Immature natural killer cell (primary cell): Measurements from ENCODE around the gene NDUFB4. TPM values are rescaled to one million over a fixed set of nuclear protein-coding genes. Genes with fewer than 3 reads are reported as not detected.

Experiments used
- DNase-seq, 3 donors: peaks; one replicate each; pipeline ENCODE4 v3.0.0; 2022; ENCODE audit warnings: mixed read lengths in 1 of 3
- H3K27ac Mint-ChIP-seq, 6 donors: one replicate each; pipeline ENCODE4 v1.8.0; 2020; ENCODE audit warnings: mixed read lengths in 6 of 6, mild to moderate bottlenecking in 5 of 6, inconsistent platforms in 4 of 6, moderate library complexity in 3 of 6
- H3K27me3 Mint-ChIP-seq, 3 donors: one replicate each; pipeline ENCODE4 v1.8.0; 2020 to 2021; ENCODE audit warnings: low read depth in 3 of 3, mild to moderate bottlenecking in 3 of 3, mixed read lengths in 3 of 3, moderate library complexity in 3 of 3, inconsistent platforms in 1 of 3
- H3K36me3 Mint-ChIP-seq, 3 donors: one replicate each; pipeline ENCODE4 v1.8.0; 2020; ENCODE audit warnings: mixed read lengths in 3 of 3, inconsistent platforms in 2 of 3, mild to moderate bottlenecking in 2 of 3
- H3K4me1 Mint-ChIP-seq, 2 donors: one replicate each; pipeline ENCODE4 v1.8.0; 2020; ENCODE audit warnings: inconsistent platforms in 2 of 2, mild to moderate bottlenecking in 2 of 2, mixed read lengths in 2 of 2, moderate library complexity in 1 of 2
- H3K4me3 Mint-ChIP-seq, 5 donors: one replicate each; pipeline ENCODE4 v1.8.0; 2020; ENCODE audit warnings: mild to moderate bottlenecking in 5 of 5, mixed read lengths in 5 of 5, inconsistent platforms in 3 of 5, moderate library complexity in 3 of 5
- H3K9me3 Mint-ChIP-seq, 6 donors: one replicate each; pipeline ENCODE4 v1.8.0; 2020; ENCODE audit warnings: mild to moderate bottlenecking in 6 of 6, mixed read lengths in 6 of 6, inconsistent platforms in 4 of 6, moderate library complexity in 3 of 6
- polyA plus RNA-seq, 3 donors: library from polyadenylated mRNA; unstranded; fragments of 300-500 nt; fragmentation: Illumina TruSeq; gene quantifications; one replicate each; pipeline ENCODE4 v1.2.3, GENCODE V29; 2021

NDUFB4 gene
- polyA plus RNA-seq, 3 donors from 2014 or later, result 202 to 231 (median 217) TPM

- Mint-ChIP-seq H3K4me1 (peaks cover 7 to 11% of the 10 kb centered on the region in 2 donors), H3K9me3 (no peaks in the 10 kb centered on the region), H3K36me3 (no peaks in the 10 kb centered on the region), H3K27ac (no peak overlapping the region), H3K4me3 (no peak overlapping the region), H3K27me3 (peaks cover 6 to 15% (median 6%) of the 10 kb centered on the region in 3 donors)
- DNase-seq, result no peak
Observed at GRCh38 chr3:120563356-120564022, 32.6 kb upstream of the NDUFB4 start.

- no peak for DNase-seq
- peak overlapping the region in 1 of 6 donors; percentile 17 for H3K27ac Mint-ChIP-seq
- no peaks in the 10 kb centered on the region for H3K4me1 Mint-ChIP-seq
- H3K9me3 Mint-ChIP-seq, result no peaks in the 10 kb centered on the region
- no peak overlapping the region for H3K4me3 Mint-ChIP-seq
- H3K27me3 Mint-ChIP-seq, result peaks cover 1 to 2% (median 2%) of the 10 kb centered on the region in 3 donors
- no peaks in the 10 kb centered on the region for H3K36me3 Mint-ChIP-seq
Observed at GRCh38 chr3:120566243-120566975, 29.7 kb upstream of the NDUFB4 start.

- no peak for DNase-seq
- no peaks in the 10 kb centered on the region for H3K4me1 Mint-ChIP-seq
- peak overlapping the region in 4 of 5 donors; percentile 31 to 70 (median 45) for H3K4me3 Mint-ChIP-seq
- no peaks in the 10 kb centered on the region for H3K9me3 Mint-ChIP-seq
- H3K27ac Mint-ChIP-seq, result peak overlapping the region in 1 of 6 donors; percentile 18
- no peaks in the 10 kb centered on the region for H3K36me3 Mint-ChIP-seq
- peaks cover 0 to 2% (median 2%) of the 10 kb centered on the region in 3 donors for H3K27me3 Mint-ChIP-seq
Observed at GRCh38 chr3:120567370-120568201, 28.6 kb upstream of the NDUFB4 start.

- H3K9me3 Mint-ChIP-seq, result no peaks in the 10 kb centered on the region
- no peaks in the 10 kb centered on the region for H3K4me1 Mint-ChIP-seq
- no peak for DNase-seq
- no peak overlapping the region for H3K27ac Mint-ChIP-seq
- H3K4me3 Mint-ChIP-seq, result no peak overlapping the region
- H3K36me3 Mint-ChIP-seq, result no peaks in the 10 kb centered on the region
- peaks cover 0 to 4% (median 2%) of the 10 kb centered on the region in 3 donors for H3K27me3 Mint-ChIP-seq
Observed at GRCh38 chr3:120568202-120568531, 28.0 kb upstream of the NDUFB4 start.

GRCh38 chr3:120568598-120568997 is 27.5 kb upstream of the NDUFB4 start:
- Mint-ChIP-seq H3K4me3 (no peak overlapping the region), H3K4me1 (no peaks in the 10 kb centered on the region), H3K27ac (no peak overlapping the region), H3K27me3 (peaks cover 0 to 4% (median 2%) of the 10 kb centered on the region in 3 donors), H3K9me3 (no peaks in the 10 kb centered on the region), H3K36me3 (no peaks in the 10 kb centered on the region)
- no peak for DNase-seq

GRCh38 chr3:120569222-120570057 is 26.7 kb upstream of the NDUFB4 start:
- Mint-ChIP-seq H3K9me3 (no peaks in the 10 kb centered on the region), H3K4me1 (no peaks in the 10 kb centered on the region), H3K36me3 (no peaks in the 10 kb centered on the region), H3K27me3 (peaks cover 0 to 4% (median 2%) of the 10 kb centered on the region in 3 donors), H3K27ac (no peak overlapping the region), H3K4me3 (no peak overlapping the region)
- DNase-seq, result no peak

- H3K4me3 Mint-ChIP-seq, result no peak overlapping the region
- H3K27me3 Mint-ChIP-seq, result peaks cover 0 to 2% (median 2%) of the 10 kb centered on the region in 3 donors
- H3K4me1 Mint-ChIP-seq, result no peaks in the 10 kb centered on the region
- no peaks in the 10 kb centered on the region for H3K9me3 Mint-ChIP-seq
- H3K27ac Mint-ChIP-seq, result no peak overlapping the region
- DNase-seq, result no peak
- H3K36me3 Mint-ChIP-seq, result no peaks in the 10 kb centered on the region
Observed at GRCh38 chr3:120572027-120572426, 24.1 kb upstream of the NDUFB4 start.

- H3K4me3 Mint-ChIP-seq, result no peak overlapping the region
- no peak for DNase-seq
- no peaks in the 10 kb centered on the region for H3K4me1 Mint-ChIP-seq
- H3K36me3 Mint-ChIP-seq, result no peaks in the 10 kb centered on the region
- peaks cover 4 to 6% (median 6%) of the 10 kb centered on the region in 3 donors for H3K27me3 Mint-ChIP-seq
- H3K27ac Mint-ChIP-seq, result no peak overlapping the region
- no peaks in the 10 kb centered on the region for H3K9me3 Mint-ChIP-seq
Observed at GRCh38 chr3:120587332-120587975, 8.7 kb upstream of the NDUFB4 start.

GRCh38 chr3:120595788-120596115 is 384 bp upstream of the NDUFB4 start:
- peak overlapping the region; percentile 89 to 97 (median 95) for H3K4me3 Mint-ChIP-seq
- no peaks in the 10 kb centered on the region for H3K9me3 Mint-ChIP-seq

GRCh38 chr3:120596853-120597223 is 702 bp downstream of the NDUFB4 start:
- peak overlapping the region in 5 of 6 donors; percentile 94 to 97 (median 95) for H3K27ac Mint-ChIP-seq
- peaks cover 9 to 12% of the 10 kb centered on the region in 2 donors for H3K4me1 Mint-ChIP-seq
- peak overlapping the region; percentile 89 to 97 (median 95) for H3K4me3 Mint-ChIP-seq
- peaks cover 0 to 9% (median 6%) of the 10 kb centered on the region in 3 donors for H3K36me3 Mint-ChIP-seq
- no peak for DNase-seq
- no peaks in the 10 kb centered on the region for H3K9me3 Mint-ChIP-seq
- peaks cover 5 to 11% (median 8%) of the 10 kb centered on the region in 3 donors for H3K27me3 Mint-ChIP-seq

More at GRCh38 chr3:120595788-120596115, 384 bp upstream of the NDUFB4 start:
- no peaks in the 10 kb centered on the region for H3K36me3 Mint-ChIP-seq
- H3K27ac Mint-ChIP-seq, result peak overlapping the region in 5 of 6 donors; percentile 94 to 97 (median 95)
- H3K4me1 Mint-ChIP-seq, result peaks cover 7 to 12% of the 10 kb centered on the region in 2 donors
- H3K27me3 Mint-ChIP-seq, result peaks cover 5 to 11% (median 8%) of the 10 kb centered on the region in 3 donors
- no peak for DNase-seq

- Mint-ChIP-seq H3K4me1 (peaks cover 9 to 12% of the 10 kb centered on the region in 2 donors), H3K4me3 (peak overlapping the region; percentile 64 to 85 (median 80)), H3K36me3 (peaks cover 0 to 9% (median 8%) of the 10 kb centered on the region in 3 donors), H3K27ac (peak overlapping the region in 2 of 6 donors; percentile 86 to 87), H3K27me3 (peaks cover 5 to 10% (median 6%) of the 10 kb centered on the region in 3 donors), H3K9me3 (no peaks in the 10 kb centered on the region)
- DNase-seq, result peak in 1 of 3 donors; percentile 7
Observed at GRCh38 chr3:120597445-120598049, 1.4 kb downstream of the NDUFB4 start.

- peaks cover 0 to 14% (median 13%) of the 10 kb centered on the region in 3 donors for H3K36me3 Mint-ChIP-seq
- H3K27me3 Mint-ChIP-seq, result peaks cover 5 to 8% (median 6%) of the 10 kb centered on the region in 3 donors
- peaks cover 9 to 12% of the 10 kb centered on the region in 2 donors for H3K4me1 Mint-ChIP-seq
- no peaks in the 10 kb centered on the region for H3K9me3 Mint-ChIP-seq
- no peak overlapping the region for H3K27ac Mint-ChIP-seq
- DNase-seq, result no peak
- H3K4me3 Mint-ChIP-seq, result no peak overlapping the region
Observed at GRCh38 chr3:120599211-120599610, 3.1 kb downstream of the NDUFB4 start.
